ENCODE results near the gene MYO18A.

GRCh38 chr17:29036584-29036983 lies 143.6 kb downstream of the MYO18A start:
- TF ChIP-seq CTCF (IDR thresholded peaks at IDR 0.05) (no peak), POLR2A (IDR thresholded peaks at IDR 0.05) (no peak)

Measured in tibial nerve (tissue), 3 donors.